HG02588 (cell line): Measurements from ENCODE around the gene CMTM5.
"Not testable (repeated sequence)": the region's sequence is repeated elsewhere in the genome, so short reads cannot be mapped to it uniquely, and the experiment has no call there.

Source experiments
- ATAC-seq: cut with Tn5 transposase; IDR thresholded peaks from one replicate; pipeline ENCODE4 v1.9.1; 2021; ENCODE audit warnings: mild to moderate bottlenecking, moderate library complexity; ENCODE audit not compliant: unreplicated experiment

Gene CMTM5

DNA sequence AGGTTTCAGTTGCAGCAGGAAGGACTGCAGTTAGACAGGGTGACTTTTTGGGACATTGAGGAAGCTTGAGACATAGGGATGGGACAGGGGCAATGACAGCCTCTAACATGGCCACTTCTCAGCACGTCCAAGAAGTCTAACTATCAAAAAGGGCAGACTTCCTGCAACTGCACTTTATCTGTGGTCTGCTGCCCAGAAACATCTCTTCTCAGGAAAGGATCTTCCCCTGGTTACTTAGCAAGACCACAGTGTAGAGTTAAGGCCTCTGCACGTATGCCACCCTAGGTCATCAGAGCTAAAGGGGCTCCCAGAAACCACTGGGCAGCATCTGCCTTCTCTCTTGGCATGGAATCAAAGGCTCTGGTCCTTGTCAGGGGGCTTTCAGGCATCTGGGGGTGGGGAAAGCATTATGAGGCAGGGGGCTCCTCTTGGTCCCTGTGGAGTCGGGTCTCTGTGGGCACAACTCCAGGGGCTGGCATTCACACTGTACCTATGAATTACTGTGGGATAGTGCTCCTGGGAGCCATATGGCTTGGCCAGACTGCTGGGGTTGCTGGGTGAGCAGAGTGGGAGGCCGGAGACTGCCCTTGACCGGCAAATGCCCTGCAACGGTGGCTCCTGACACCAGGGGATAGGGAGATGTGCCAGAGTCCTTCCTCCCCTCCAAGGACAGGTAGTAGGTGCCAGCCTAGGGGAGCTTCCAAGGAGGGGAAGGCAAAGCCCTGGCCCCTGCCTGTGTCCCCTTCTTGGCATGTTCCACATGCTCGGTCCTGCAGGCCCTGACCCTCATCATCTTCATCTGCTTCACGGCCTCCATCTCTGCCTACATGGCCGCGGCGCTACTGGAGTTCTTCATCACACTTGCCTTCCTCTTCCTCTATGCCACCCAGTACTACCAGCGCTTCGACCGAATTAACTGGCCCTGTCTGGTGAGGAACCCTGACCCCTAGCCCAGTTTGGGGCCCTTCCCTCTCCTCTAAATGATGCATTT is 1.0 kb downstream of the CMTM5 start:
- ATAC-seq = no peak

DNA sequence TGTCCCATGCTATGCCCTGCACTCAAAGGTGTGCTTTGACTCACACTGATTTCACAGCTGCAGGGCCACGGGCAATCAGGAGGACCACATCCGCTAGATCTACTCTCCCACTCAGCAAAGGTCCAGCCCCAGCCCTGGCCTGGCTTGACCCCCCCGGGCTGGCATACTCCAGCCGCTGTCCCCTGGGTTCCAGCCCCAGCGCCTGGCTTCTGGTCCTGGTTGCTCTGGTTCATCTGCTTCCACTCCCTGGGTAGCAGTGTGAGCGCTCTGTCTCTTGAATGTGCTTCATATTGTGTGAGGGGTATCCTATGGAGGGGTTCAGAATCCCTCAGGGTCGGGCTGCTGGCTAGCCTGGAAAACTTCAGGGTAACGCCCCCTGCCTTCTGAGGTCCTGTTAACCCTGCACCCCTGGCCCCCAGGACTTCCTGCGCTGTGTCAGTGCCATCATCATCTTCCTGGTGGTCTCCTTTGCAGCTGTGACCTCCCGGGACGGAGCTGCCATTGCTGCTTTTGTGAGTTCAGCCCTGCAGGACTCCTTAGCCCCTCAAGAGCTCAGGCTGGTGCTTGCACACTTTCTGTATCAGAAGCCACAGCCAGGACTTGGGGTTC is 1.9 kb downstream of the CMTM5 start:
- no peak for ATAC-seq

GRCh38 chr14:23379366-23380196 is 2.7 kb downstream of the CMTM5 start:
- ATAC-seq = no peak

- ATAC-seq = no peak
Observed at GRCh38 chr14:23380197-23380914, 3.5 kb downstream of the CMTM5 start.

GRCh38 chr14:23380976-23381375 is 4.1 kb downstream of the CMTM5 start:
- no peak for ATAC-seq

DNA sequence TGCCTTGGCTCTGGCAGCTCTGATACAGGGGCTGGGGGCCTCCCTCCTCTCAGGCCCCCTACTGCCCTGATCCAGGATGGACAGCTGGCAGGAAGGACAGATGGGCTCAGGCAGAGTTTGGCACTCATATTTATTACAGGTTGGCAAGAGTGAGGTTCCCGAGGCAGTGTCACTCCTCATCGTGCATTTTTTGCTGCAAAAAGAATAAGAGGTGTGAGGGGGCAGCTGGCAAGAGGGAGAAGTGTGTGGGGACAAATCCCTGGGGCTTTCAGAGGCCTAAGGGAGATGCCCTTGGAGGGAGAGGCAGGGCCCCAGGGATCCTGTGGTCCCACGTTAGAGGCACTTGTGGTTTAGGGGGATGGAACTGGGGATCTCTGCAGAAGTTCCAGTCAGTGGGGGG is 5.0 kb downstream of the CMTM5 start:
- ATAC-seq = no peak

DNA sequence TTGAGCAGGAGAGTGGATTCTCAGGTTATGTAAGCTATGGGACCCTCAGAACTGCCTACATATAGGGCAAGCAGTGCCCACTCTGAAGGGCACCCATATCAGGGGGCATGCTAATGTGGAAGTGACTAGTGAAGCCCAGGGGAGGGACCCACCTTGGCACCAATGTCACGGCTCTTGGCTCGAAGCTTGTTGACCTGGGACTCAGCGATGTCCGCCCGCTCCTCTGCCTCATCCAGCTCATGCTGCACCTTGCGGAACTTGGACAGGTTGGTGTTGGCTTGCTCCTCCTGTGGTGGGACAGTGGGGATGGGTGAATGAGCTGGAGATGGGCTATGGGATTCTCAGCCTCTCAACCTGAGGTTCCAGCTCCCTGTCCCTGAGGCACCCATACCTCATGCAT is 5.4 kb downstream of the CMTM5 start:
- ATAC-seq = no peak

DNA sequence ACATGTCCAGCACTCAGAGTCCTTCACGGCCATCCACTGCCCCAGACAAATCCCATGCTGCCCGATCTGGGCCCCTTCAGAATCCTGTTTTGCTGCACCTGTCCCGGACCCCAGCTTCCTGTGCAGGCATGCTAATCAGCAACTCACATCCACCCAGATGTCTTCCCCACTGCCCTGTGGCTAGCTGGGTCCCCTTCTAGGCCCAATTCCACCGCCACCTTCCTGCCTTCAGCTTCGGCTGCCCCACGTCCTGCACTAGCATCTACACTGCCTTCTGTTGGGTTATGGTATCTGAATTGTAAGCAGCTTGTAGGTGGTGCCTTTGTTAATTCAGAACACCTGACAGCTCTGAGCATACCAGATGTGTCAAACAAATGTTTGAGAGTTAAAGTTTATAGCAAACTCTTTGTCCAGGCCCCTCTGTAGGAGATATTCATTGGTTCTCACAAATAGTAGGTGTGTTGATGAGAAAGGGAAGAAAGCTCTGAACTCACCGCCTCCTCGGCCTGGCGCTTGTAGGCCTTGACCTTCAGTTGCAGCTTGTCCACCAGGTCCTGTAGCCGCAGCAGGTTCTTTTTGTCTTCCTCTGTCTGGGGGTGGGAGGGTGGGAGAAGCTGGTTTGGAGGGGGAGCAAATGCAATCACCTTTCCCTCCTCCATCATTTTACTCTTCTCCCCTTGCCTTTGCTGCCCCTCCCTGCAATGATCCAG is 6.0 kb downstream of the CMTM5 start:
- ATAC-seq = no peak

DNA sequence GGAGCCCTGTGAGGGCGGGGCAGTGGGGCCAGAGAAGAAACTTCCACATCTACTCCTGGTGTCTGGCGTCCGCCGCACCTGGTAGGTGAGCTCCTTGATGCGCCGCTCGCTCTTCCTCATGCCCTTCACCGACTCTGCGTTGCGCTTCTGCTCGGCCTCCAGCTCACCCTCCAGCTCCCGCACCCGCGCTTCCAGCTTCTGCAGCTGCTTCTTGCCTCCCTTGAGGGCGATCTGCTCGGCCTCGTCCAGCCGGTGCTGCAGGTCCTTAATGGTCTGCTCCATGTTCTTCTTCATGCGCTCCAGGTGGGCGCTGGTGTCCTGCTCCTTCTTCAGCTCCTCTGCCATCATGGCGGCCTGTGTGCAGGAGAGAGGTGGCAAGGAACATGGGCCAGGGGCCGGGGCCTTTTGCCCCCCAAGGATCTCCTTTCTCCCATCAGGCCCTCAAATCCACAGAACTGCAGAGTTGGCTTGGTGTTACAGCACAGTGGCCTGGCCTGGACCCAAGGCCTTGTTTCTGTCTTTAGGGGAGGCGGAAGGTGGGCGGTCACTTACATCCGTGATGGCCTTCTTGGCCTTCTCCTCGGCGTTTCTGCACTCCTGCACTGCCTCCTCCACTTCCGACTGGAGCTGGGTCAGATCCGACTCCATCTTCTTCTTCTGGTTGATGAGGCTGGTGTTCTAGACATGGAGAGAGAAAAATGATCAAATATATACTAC is 7.7 kb downstream of the CMTM5 start:
- no peak for ATAC-seq

DNA sequence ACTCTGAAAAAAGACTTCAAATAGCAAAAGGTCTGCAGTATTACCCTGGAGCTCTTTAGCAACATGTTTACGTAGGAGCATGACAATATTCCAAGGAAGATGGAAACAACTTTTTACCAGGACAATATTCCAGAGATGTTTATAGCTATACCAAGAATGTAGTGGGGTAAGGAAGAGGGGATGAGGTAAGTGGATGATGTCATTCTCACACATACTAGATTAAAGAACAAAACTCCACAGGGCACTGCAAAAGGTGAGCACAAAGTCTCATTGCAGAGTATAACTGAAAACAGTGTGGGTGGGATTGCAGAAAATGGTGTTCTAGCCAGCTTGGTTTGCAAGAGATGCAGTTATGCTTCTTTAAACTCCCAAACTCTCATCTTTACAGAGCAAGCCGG is 8.4 kb downstream of the CMTM5 start:
- ATAC-seq = no peak

DNA sequence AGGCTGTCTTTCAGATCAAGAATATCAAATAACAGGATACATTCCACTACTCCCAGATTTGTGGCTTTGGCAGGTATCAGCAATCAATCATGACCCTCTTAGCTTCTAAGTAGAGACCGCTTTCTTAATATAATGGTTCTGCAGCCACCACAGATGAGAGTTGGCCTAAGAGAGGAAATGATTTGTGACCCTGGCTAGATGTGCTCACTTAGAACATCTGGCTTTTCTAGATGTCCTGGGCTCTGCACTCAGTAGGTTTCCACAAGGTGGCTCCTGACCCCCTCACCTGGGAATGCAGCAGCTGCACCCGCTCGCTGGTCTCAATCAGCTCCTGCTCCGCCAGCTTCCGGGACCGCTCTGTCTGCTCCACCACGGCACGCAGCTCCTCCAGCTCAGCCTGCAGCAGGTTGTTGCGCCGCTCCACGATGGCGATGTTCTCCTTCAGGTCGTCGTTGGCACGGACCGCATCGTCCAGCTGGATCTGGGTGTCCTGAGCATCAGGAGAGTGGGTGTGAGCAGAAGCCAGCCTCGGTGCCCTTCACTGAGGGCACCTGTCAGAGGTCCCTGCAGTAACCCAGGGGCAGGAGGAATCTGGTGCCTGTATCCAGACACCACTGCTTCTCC is 8.9 kb downstream of the CMTM5 start:
- ATAC-seq = no peak

DNA sequence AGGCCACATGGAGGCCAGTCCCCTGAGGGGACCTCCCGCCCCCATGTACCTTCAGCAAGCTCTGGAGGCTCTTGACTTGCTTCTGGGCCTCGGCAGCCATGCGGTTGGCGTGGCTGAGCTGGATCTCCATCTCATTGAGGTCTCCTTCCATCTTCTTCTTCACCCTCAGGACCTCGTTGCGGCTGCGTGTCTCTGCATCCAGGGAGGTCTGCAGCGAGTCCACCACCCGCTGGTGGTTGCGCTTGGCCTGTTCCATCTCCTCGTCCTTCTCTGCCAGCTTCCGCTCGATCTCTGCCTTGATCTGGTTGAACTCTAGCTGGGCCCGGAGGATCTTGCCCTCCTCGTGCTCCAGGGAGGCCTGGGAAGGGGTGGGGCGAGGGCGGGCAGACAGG is 9.4 kb downstream of the CMTM5 start:
- ATAC-seq = not testable (repeated sequence)

GRCh38 chr14:23386999-23387398 is 10.2 kb downstream of the CMTM5 start:
- no peak for ATAC-seq

DNA sequence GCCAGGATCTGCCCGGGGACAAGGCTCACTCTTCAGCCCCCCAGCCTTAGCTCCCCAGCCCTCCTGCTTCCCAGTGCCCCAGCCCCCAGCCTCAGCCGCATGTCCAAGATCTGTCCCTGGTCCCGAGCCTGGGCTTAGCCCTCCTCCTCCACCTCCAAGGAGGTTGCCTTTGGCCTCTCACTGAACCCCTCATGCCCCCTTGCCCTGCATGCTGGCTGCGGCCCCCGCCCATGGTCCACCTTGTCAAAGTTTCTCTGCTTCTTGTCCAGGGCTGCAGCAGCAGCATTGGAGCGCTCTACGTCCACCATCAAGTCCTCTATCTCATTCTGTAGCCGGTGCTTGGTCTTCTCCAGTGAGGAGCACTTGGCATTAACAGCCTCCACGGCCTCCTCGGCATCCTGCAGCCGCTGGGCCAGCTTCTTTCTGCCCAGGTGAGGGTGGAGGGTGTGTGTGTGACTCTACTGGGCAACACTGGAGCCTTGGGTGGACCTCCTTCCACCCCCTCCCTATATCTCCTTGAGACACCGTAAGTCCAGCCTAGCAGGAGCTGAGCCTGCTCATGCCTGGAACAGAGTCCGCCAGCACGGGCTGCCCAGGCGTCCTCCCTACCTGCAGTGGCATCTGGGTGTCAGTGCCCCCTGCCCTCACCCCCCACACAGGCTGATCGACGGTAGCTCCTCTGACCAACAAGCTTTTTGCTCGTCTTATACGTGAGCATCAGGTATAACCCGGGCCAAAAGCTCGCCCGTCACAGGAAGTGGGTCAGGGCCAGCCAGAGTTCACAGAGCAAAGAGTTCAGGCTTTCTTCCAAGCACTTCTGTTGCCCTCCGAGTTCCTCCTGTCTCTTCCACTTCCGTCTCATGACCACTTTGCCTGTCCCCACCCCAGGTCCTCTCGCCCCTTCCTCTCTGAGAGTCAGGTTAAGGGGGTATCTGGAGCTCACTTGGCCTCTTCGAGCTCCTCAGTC is 11.4 kb downstream of the CMTM5 start:
- no peak for ATAC-seq

DNA sequence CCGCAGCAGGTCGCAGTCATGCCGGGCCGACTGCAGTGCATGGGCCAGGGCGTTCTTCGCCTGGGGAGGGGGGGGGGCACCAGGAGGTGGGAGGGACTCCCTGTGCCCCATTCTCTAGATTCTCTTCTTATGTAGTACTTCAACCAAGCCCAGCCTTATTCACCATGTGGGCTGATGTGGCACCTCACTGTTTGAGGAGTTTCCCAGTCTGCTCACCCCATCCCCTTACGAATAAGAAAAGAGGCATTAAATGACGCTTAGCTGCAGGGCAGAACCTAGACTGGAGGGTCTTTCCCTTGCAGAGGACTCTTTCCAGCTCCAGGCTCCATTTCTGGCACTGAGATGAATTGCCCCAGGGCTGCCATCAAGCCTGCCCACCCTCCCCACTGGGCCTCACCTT is 12.2 kb downstream of the CMTM5 start:
- ATAC-seq = no peak

GRCh38 chr14:23389396-23389795 is 12.6 kb downstream of the CMTM5 start:
- ATAC-seq = no peak

GRCh38 chr14:23389871-23390270 is 13.0 kb downstream of the CMTM5 start:
- ATAC-seq = not testable (repeated sequence)

- no peak for ATAC-seq
Observed at GRCh38 chr14:23392613-23393012, 15.8 kb downstream of the CMTM5 start.
